Upper lobe of left lung (tissue), 6 donors: ENCODE data around the gene POFUT1. TPM values are rescaled to one million over a fixed set of nuclear protein-coding genes. Genes with fewer than 3 reads are reported as not detected.
A peak's percentile ranks its signal among the peaks of the same experiment; 100 is the strongest.

ENCODE experiments used
- ATAC-seq, 2 donors: fragments of 200-7000 bp; cut with Tn5 transposase; one replicate each; pipeline ENCODE4 v1.9.1; 2022; ENCODE audit warnings: mild to moderate bottlenecking in 2 of 2, moderate library complexity in 2 of 2; ENCODE audit not compliant: low FRiP score in 2 of 2
- DNase-seq, 2 donors: peaks; one replicate each; pipeline ENCODE4 v3.0.0-alpha.2; 2019 to 2020
- H3K27ac ChIP-seq, 4 donors: fragments of 200-600 bp; sonication (generic); one replicate each; pipeline ENCODE4 v1.5.1; 2016 to 2019
- H3K27me3 ChIP-seq, 4 donors: fragments of 200-600 bp; sonication (generic); one replicate each; pipeline ENCODE4 v1.5.1; 2017 to 2019
- H3K36me3 ChIP-seq, 4 donors: fragments of 200-600 bp; sonication (generic); one replicate each; pipeline ENCODE4 v1.5.1; 2016 to 2019
- H3K4me1 ChIP-seq, 4 donors: fragments of 200-600 bp; sonication (generic); one replicate each; pipeline ENCODE4 v1.5.1; 2018 to 2019
- H3K4me3 ChIP-seq, 4 donors: fragments of 200-600 bp; sonication (generic); one replicate each; pipeline ENCODE4 v1.5.1; 2017 to 2019; ENCODE audit warnings: mild to moderate bottlenecking in 2 of 4, moderate library complexity in 1 of 4
- H3K9me3 ChIP-seq, 4 donors: fragments of 200-600 bp; sonication (generic); one replicate each; pipeline ENCODE4 v1.5.1; 2018 to 2019
- EP300 ChIP-seq, 4 donors: sonication (generic); formaldehyde crosslinking; IDR thresholded peaks; one replicate each; pipeline ENCODE4 v1.5.1; 2017; ENCODE audit warnings: antibody characterized with exemption in 4 of 4, control low read depth in 2 of 4
- POLR2A ChIP-seq, 4 donors: fragments of 450-650 bp; IDR thresholded peaks; one replicate each; pipeline ENCODE4 v1.5.1; 2016 to 2017; ENCODE audit warnings: antibody characterized with exemption in 4 of 4, mild to moderate bottlenecking in 2 of 4
- POLR2AphosphoS5 ChIP-seq, 2 donors: sonication (generic); formaldehyde crosslinking; IDR thresholded peaks; one replicate each; pipeline ENCODE4 v1.5.1; 2017; ENCODE audit warnings: antibody characterized with exemption in 2 of 2
- WGBS, 2 donors: methylation state at CpG; one replicate each; pipeline ENCODE4 v1.1.5; 2017 to 2018; 5-methylcytosine and 5-hydroxymethylcytosine counted together
- total RNA-seq, 6 donors: library from RNA; depleted of rRNA in 4 of 6; stranded (reverse); fragments of >200 nt in 4 of 6; gene quantifications; one replicate each; pipeline versions ENCODE4 v1.1.0 to v1.2.1, GENCODE V29; 2016 to 2021
- TF ChIP-seq, protein P1 (sequence below), 6 experiments: fragments of 450-650 bp in 4 of 6; fragments of 200-600 bp in 2 of 6; sonication (generic) in 2 of 6; IDR thresholded peaks; one replicate each; pipeline ENCODE4 v1.5.1; 2016 to 2019; ENCODE audit warnings: antibody characterized with exemption in 6 of 6
- donor health status: DM: no; HTN: no; CAD: no; lungs with moderate emphysema.
- donor health status: DM: no; HTN: yes; CAD: no; lungs with severe emphysema.

Gene POFUT1
- total RNA-seq, 6 donors from 2014 or later, result 12.6 to 31.5 (median 26.5) TPM

DNA sequence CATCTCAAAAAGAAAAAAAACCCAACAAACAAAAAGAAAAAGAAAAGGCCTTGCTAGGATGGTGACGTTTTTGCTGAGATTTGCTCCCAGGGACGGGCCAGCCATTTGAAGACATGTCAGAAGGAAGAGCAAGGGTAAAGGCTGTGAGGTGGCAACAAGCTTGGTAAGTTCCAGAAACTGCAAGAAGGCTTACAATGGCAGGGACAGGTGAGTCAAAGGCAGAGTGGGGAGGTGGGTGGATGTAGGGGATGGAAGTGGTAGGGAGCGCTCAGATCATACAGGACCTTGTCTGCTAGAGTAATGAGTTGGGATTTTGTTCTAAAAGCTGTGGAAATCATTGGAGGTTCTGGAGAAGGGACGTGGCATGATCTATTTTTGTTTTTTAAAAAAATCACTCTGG lies 74.0 kb downstream of the POFUT1 start:
- no peak for DNase-seq
- Histone ChIP-seq H3K4me1 (peaks cover 19 to 29% (median 21%) of the 10 kb centered on the region in 4 donors), H3K4me3 (no peak overlapping the region), H3K27me3 (no peaks in the 10 kb centered on the region), H3K9me3 (no peaks in the 10 kb centered on the region), H3K27ac (no peak overlapping the region), H3K36me3 (no peaks in the 10 kb centered on the region)
- TF ChIP-seq, protein P1, sequence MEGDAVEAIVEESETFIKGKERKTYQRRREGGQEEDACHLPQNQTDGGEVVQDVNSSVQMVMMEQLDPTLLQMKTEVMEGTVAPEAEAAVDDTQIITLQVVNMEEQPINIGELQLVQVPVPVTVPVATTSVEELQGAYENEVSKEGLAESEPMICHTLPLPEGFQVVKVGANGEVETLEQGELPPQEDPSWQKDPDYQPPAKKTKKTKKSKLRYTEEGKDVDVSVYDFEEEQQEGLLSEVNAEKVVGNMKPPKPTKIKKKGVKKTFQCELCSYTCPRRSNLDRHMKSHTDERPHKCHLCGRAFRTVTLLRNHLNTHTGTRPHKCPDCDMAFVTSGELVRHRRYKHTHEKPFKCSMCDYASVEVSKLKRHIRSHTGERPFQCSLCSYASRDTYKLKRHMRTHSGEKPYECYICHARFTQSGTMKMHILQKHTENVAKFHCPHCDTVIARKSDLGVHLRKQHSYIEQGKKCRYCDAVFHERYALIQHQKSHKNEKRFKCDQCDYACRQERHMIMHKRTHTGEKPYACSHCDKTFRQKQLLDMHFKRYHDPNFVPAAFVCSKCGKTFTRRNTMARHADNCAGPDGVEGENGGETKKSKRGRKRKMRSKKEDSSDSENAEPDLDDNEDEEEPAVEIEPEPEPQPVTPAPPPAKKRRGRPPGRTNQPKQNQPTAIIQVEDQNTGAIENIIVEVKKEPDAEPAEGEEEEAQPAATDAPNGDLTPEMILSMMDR (IDR thresholded peaks at IDR 0.05), result no peak
- TF ChIP-seq POLR2A (IDR thresholded peaks at IDR 0.05) (no peak), EP300 (IDR thresholded peaks at IDR 0.05) (no peak), POLR2AphosphoS5 (IDR thresholded peaks at IDR 0.05) (no peak)
- WGBS, 2 donors, result 94 to 95% methylated on average over 4 of the region's 4 CpGs
- no peak for ATAC-seq

DNA sequence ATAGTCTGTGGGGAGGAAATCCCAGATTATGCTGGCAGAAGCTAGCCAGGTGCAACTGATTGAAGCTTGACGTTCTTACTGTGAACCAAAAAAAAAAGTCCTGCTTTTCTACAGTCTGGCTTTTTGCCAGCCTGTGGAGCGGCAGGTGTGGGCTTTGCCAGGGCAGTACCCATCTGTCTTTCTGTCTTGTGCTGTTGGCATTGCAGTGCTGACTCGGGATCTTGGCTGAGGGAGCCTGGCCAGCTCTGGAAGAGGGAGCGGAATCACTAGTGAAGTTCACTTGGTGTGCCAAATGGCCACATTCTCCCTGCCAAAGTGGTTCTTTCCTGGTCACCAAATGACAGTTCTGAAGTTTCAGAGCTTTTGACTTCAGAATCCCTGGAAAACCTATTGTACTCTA lies 74.8 kb downstream of the POFUT1 start:
- no peak for DNase-seq
- H3K9me3 ChIP-seq, result no peaks in the 10 kb centered on the region
- no peak for ATAC-seq
- WGBS, 2 donors, result 66 to 67% methylated on average over 4 of the region's 4 CpGs
- no peak overlapping the region for H3K4me3 ChIP-seq
- no peaks in the 10 kb centered on the region for H3K27me3 ChIP-seq
- TF ChIP-seq POLR2A (IDR thresholded peaks at IDR 0.05) (no peak), EP300 (IDR thresholded peaks at IDR 0.05) (no peak), POLR2AphosphoS5 (IDR thresholded peaks at IDR 0.05) (no peak)
- TF ChIP-seq, protein P1 (IDR thresholded peaks at IDR 0.05), result no peak
- H3K4me1 ChIP-seq, result peaks cover 17 to 28% (median 22%) of the 10 kb centered on the region in 4 donors
- peak overlapping the region in 2 of 4 donors; percentile 31 to 35 for H3K27ac ChIP-seq
- no peaks in the 10 kb centered on the region for H3K36me3 ChIP-seq

DNA sequence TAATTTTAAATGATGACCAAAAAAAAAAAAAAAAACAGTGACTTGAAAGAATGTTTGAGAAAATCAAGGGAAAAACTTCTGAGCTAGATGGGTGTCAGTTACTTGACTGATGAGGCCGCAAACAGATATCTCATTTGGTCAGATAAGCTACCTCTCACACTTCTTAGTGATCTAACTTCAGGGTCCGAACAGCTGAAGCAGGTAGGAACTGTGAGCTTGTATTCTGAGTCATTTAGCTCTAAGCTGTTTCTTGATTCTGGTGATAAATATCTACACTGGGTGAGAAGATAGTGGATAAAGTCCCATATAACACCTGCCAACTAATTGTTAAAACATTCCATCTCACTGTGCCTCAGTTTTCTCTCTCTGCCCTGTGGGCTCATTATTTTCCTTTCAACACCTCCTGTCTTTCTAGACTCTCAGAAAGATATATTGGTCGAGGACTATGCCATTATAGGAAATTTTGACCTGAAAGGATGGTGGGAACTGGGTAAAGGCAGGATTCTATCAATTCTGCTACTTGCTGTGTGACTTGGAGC lies 77.5 kb downstream of the POFUT1 start:
- H3K9me3 ChIP-seq, result no peaks in the 10 kb centered on the region
- H3K4me3 ChIP-seq, result no peak overlapping the region
- WGBS, 2 donors, result 61 to 84% methylated on average over 3 of the region's 3 CpGs
- H3K36me3 ChIP-seq, result peaks cover 0 to 8% (median 0%) of the 10 kb centered on the region in 4 donors
- H3K4me1 ChIP-seq, result peaks cover 8 to 18% (median 12%) of the 10 kb centered on the region in 4 donors
- DNase-seq (no peak), ATAC-seq (no peak)
- peak overlapping the region in 2 of 4 donors; percentile 67 to 71 for H3K27ac ChIP-seq
- TF ChIP-seq, protein P1 (IDR thresholded peaks at IDR 0.05), result no peak
- TF ChIP-seq POLR2AphosphoS5 (IDR thresholded peaks at IDR 0.05), result no peak
- no peaks in the 10 kb centered on the region for H3K27me3 ChIP-seq

DNA sequence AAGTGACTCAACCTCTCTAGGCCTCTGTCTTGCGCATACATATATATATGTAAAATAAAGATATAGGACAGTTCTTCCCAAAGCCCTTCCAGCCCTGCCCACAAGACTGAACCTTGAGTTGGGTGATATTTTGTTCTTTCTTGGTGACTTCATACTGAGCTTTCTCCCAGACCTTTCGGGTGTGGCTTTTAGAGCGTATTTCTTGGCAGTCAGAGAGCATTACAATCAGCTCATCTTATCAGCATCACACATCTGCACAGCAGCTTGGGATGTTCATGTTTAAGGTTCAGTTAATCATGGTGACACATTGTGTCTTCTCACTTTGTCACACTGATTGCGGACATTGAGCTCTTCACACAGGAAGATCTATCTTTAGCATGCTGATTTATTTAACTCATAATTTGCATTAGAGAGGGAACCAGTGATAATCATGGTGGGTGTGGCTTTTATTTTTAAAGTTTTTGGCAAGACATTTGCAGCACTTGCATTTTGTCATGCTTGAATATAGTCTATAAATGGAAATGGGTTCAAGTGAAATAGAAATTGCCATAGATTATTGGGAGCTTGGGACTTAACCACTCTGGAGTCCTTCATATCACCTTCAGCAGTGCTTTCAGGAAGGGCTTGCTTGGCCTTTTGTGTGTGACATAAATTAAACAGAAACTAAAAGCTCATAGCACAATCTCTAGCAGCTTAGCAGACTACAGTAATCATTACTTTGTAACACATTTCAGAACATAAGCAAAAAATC lies 78.1 kb downstream of the POFUT1 start:
- peak in 1 of 2 donors; percentile 89 for ATAC-seq
- Histone ChIP-seq H3K36me3 (peaks cover 0 to 8% (median 0%) of the 10 kb centered on the region in 4 donors), H3K9me3 (no peaks in the 10 kb centered on the region), H3K4me3 (no peak overlapping the region), H3K27me3 (no peaks in the 10 kb centered on the region), H3K27ac (peak overlapping the region in 3 of 4 donors; percentile 23 to 71 (median 67)), H3K4me1 (peaks cover 8 to 18% (median 12%) of the 10 kb centered on the region in 4 donors)
- WGBS, 2 donors, result 54 to 58% methylated on average over 4 of the region's 4 CpGs
- DNase-seq, result no peak
- peak in 2 of 4 donors; percentile 76 to 91 for TF ChIP-seq EP300 (IDR thresholded peaks at IDR 0.05)
- TF ChIP-seq POLR2A (IDR thresholded peaks at IDR 0.05), result no peak
- TF ChIP-seq, protein P1 (IDR thresholded peaks at IDR 0.05), result no peak
- peak; percentile 37 to 79 for TF ChIP-seq POLR2AphosphoS5 (IDR thresholded peaks at IDR 0.05)
